ENCODE data around the gene UBAC2.

Gene UBAC2

DNA sequence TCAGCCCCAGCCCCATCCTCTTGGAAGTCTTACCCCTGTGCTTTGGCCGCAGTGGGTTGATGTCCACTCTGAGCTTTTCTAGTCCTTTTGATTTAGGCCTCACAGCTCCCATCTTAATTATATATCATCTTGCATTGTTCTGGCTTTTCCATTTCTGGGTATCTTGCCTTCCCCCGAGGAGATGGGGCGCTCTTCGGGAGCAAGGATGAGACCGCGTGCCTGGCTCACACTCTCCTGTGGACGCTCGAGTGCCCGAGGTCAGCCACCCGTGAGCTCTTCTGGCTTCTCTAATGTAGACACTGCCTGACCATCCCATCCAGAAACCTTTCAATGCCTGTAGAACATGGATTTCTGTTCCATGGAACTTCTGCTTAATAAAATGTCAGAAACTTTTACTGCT lies 160.0 kb downstream of the UBAC2 start:
- no peak for DNase-seq (ENCODE audit: low spot score)

DNA sequence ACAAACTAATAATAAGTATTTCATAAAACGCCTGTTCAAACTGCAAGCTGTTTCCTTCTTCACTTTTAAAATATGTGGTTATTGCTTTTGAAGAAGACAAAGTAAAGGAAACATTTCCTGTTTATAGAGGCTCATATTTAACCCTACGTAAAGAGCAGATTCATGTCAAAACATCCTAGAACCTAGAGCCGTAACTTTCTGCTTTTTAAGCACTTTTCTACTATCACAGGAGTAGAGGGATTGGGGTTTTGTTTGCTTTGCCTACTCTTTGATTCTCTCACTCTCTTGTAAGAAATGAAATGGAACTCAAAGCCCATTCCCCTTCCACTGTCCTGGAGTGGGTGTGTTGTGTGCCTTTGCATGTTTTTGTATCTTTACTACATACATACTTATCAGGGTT lies 160.5 kb downstream of the UBAC2 start:
- DNase-seq (ENCODE audit: low spot score), result no peak

DNA sequence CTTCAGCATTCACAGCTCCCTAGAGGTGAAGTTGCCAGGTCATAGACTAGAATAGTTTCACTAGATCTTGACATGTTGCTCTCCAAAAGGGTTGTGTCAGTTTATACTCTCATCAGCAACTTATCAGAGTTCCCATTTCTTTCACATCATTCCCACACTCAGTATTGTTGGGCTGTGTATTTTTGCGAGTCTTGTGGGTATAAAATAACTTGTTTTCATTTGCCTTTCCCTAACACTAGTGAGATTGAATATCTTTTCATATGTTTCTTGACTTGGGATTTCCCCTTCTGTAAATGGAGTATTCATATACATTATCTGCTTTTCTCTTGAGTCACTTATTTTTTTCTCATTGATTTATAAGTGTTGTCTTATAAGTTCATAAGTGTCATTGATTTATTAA lies 161.7 kb downstream of the UBAC2 start:
- DNase-seq (ENCODE audit: low spot score), result no peak

DNA sequence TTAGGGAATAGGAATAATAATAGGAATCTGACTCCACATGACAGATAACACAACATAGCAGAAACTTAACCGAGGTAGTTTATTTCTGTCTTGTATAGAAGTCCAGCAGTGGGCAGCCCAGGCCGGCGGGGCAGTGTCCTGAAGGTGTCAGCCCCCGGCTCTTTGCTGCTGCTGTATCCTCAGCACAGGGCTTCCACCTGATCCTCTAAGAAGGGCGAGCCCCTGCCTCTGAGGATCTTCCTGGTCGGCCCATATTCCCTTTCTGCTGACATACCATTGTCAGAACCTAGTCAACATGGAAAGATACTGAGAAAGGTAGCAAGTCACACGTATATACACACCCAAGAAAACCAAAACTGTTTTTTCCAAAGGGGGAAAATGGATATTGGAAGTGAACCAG lies 162.7 kb downstream of the UBAC2 start:
- DNase-seq (ENCODE audit: low spot score), result no peak

DNA sequence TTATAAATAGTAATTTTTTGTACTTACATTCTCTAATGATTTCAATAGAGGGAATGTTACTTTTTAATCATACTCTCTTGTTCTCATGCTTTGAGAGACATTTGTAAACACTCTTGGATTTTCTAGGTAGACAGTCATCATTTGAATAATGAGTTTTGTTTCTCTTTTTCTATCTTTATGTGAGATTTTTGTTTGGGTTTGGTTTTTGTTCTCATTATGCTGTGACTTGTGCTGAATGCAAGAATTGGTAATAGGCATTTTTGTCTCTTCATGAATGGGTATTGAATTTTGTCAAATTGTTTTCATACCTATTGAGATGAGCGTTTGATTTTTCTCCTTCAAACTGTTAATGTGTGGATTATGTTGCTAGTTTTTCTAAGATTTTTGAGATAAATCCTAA lies 163.3 kb downstream of the UBAC2 start:
- no peak for DNase-seq (ENCODE audit: low spot score)

DNA sequence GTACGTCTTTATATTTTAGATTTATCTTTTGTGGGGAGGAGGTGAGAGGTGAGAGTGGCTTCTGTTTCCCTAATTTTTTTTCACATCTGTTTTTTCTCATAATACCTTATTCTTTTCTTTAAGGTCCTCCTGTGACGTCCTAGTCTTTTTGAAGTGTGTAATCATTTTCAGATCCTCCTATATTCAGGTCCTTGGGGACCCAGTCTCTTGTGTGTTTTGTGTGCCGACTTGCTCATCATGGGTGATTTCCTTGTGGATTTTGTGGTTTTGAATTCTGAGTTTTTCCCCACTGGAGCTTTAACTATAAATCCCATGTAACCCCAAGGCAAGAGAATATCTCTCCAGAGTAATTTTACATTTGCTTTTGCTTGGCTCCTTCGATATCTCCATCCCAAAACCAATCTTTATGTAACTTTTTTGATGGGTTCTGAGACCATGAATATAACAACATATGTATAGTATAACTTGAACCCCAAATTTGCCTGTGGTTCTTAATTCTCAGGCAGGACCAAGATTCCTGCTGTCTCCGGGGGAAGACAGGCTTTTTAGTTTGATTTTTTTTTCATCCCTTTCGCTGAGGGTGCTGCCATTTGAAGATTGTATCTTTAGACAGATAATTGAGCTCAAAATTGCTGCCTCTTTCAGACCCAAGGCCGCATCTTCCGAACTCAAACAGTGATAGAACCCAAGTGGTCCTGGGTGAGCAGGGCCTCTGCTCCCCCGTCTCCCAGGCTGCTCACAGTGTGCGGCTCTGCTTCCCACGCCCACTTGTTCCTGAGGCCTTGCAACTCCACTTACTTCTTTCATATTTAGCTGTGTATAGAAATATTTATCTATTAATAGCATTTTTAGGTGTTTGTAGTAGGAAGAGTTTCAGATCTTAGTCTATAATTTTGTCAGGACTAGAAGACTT lies 165.7 kb downstream of the UBAC2 start:
- no peak for DNase-seq (ENCODE audit: low spot score)

DNA sequence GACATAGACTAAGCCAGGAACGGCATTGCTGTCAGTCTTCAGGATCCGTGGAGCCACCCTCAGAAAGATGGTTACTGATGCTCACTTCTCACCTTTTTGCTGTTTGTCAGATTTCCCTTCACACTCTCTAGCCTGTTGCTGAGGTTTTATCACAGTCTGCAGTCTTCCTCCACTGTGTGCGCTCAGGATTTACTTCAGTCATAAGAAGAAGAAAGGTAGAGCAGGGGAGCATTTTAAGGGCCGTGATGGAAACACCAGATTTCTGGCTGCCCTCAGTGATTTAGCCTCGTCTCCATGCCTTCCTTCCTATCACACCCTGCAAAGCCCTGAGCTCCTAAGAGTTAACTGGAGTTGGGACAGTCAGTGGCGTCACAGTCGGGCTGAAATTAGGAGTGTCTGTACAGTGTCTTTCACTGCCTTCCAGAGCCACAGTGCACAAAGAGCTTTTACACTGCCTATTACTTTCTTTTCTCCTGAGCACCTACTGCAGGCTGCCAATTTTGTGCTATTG lies 166.5 kb downstream of the UBAC2 start:
- DNase-seq (ENCODE audit: low spot score), result no peak

DNA sequence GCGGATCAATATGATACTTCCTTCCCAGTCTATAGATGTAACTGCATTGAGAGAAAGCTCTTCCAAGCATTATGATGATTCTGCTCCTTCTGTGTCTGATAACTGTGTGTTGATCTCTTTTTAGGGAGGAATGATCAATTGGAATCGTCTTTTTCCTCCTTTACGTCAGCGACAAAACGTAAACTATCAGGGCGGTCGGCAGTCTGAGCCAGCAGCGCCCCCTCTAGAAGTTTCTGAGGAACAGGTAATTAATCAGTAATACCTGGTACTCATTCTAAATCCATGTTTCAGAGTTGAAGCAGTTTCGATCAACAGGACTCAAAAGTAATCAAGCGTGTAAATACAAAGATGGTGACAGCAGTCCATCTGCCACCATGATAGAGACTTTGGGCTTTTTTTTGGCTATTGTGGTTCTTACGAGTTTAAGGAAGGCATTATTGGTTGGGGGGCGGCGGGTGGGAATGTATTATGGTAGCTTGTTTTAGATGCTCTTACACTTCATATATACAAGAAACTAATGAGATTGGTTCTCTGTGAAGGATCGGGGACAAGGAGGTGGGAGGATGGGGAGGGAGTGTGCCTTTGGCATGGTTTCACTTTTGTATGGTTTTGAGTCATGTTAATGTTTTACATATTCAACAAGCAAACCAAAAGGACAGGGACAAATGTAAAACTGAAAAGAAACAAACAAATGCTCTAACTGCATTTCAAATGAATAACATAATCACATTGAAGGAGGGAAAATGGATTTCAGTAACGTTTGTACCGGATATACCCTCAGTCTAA lies 167.2 kb downstream of the UBAC2 start:
- DNase-seq (ENCODE audit: low spot score), result no peak

DNA sequence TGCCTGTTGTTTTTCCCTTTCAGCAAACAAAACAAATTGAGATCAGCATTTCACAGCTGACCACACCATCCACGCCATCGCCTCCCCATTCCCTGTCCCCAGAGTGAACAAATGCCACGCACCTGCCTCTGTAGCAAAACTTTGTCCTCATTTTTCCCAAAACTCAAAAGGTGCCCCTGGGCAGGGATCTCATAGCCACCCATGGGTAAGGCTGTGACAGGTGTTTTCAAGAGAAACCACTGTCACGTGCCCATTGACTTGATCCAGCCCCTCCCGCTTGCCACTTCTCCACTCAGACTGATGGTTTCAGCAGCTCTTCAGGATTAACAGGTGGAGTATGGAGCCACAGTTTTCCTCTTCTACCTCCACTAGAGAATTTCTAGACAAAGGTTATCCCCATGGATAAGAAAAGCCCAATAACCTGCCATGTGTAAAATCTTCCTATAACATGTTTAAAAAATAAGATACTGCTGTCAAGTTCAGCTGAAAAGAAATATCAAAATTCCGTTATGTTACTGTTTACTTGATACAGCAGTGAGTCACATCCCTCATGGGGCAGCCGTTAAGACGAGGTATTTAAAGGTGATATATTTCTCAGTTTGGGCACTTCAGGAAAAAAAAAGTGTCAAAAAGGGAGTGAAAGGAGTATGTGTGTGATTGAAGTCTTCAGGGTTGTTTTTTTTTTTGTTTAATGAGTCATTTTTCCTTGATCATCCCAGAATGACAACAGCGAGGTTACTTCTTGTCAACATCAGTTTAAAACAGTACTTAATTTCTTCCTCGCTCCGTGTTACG lies 170.0 kb downstream of the UBAC2 start:
- no peak for DNase-seq (ENCODE audit: low spot score)

DNA sequence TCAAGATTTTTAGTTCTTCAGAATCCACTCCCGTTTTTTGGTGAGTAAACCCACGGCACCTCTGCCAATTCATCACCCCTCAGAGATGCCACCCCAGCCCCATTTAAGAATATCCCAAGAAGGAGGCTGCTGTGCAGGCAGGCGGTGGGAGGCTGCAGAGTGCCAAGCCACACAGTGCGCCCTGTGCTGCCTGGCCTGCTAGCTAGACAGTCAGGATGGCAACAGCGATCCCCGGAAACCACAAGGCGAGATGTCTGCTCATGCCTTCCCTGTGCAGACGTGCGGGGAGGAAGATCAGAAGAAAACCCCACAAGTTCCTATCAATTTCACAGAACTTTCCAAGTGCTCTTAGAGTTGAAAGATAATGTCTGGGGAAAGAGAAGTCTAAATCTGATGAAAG lies 171.3 kb downstream of the UBAC2 start:
- no peak for DNase-seq (ENCODE audit: low spot score)

DNA sequence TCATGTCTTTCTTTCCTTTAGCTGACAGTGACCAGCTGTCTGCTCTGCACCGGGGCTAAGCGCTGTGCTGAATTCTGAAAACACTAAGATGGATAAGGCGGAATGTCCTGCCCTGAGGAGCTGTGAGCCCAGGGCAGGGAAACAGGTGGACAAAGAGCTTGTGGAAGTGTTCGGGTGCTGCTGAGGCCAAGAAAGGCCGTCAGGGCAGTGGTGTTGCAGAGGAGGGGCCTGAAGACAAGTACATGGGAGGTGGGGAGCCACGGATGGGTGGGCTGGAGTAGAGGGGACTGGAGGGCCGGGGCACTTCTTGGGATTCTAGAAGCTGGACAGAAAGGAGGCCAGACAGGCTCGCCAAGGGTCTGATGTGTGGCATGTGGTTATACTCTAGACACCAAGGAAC lies 172.8 kb downstream of the UBAC2 start:
- DNase-seq (ENCODE audit: low spot score), result no peak

DNA sequence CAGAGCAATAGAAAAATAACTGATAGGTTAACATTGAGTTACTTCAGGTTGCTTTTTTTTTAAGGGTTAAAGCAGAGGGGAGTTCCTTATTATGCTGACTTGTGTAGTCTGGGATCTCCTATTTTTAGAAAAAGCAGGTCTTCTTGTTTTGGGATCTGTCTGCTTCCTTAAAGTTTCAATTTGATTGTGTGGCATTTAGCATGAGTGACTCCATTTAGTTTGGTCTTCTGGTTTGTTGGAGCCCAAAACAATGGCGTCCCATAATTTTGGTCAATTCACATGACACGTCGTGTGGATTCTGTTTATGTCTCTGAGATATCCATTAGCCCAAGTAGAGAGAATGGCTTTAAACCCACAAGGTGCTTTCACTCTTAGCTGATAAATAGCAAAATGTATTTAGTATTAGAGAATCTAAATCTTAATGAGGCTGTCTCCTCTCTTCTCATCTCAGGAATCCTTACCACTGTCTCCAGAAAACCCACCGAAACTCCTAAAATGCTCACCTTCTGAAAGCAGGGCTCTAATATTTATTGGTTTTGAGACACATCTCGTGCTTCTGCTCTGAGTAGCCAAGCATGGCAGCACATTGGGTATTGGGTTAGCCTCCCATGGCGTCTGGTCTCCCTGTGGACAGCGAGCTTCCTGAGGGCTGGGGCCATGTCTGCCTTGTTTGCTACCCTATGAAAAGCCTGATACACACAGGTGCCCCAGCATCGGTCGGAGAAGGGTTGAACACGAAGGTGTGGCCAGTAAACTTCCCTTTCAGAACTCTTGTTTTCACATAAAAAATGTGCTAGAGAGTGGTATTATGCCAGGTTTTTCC lies 173.7 kb downstream of the UBAC2 start:
- DNase-seq (ENCODE audit: low spot score), result no peak

DNA sequence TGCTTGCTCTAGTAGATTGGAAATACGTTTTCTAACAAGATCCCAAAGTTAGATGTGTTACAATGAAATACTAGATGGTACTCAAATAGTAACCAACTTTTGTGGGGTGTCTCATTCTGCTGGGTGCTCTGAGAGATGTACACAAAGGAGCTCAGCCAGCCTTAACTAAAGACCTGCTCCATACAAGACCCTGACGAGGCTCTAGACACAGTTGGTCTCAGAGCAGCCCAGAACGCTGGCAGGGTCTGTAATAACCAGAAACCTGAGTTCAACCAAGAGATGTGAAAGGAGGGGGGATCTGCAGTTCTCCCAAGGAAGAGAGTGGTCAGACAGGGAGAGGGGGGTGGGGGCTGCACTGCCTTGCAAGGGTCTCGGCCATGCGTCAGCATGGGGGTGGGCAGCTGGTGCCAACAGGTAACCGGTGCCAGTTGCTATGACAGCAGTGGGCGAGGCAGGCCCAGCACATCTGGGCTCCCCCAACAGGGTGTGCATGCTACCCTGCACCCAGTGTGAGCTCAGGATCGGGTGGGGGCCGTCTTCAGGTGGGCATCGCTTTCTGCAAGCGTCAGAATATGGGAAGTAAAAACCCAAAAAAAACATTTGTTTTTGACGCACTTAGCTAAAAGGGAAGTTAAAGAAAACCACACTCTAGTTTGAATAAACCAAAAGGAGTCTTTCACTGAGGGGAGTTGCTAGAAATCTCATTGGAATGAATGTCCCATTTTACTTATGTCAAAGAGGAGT lies 174.5 kb downstream of the UBAC2 start:
- no peak for DNase-seq (ENCODE audit: low spot score)

DNA sequence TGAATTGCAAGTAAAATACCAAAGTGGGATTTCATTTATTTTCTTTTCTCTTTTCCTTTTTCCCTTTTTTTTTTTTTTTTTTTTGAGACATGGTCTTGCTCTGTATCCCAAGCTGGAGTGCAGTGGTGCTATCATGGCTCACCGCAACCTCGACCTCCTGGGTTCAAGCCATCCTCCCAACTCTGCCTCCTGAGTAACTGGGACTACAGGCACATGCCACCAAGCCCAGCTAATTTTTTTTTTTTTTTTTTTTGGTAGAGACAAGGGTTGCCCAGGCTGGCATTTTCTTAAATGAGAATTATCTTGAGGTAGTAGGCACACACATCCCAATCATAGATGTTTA lies 175.1 kb downstream of the UBAC2 start:
- no peak for DNase-seq (ENCODE audit: low spot score)

DNA sequence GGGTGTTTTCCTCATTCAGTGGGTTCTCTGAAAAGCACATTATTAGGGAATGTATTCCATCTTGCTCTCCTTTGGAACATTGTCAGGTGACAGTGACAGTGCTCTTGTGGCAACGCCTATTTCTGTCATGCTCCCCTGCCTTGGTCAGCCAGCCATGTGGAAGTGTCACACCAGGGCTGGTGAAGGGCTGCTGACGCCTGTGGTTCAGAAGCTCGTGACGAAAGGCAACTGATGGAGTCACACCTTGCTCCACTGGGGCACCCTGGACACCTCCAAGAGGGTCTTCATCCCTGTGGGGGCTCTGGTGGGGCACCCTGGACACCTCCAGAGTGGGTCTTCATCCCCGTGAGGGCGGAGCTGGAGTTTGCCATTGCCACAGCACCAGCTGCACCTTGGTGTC lies 175.5 kb downstream of the UBAC2 start:
- DNase-seq (ENCODE audit: low spot score), result no peak

DNA sequence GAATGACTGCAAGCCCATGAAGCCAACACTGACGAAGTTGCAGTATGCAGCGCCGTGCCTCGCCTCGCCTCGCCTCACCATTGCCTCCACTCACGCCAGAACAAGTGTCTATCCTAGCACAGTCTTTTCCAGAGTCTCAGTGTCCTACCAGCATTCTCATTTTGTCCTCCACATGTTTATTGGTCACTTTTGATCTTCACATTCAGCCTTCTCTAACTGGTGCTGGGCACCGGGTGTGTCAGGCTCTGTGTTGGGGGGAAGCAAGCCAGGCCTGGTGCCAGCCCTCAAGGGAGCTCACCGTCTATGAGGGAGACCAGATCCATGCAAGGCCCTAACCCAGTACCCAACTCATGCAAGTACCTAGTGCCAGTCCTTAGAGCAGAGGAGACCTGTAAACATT lies 176.3 kb downstream of the UBAC2 start:
- no peak for DNase-seq (ENCODE audit: low spot score)

DNA sequence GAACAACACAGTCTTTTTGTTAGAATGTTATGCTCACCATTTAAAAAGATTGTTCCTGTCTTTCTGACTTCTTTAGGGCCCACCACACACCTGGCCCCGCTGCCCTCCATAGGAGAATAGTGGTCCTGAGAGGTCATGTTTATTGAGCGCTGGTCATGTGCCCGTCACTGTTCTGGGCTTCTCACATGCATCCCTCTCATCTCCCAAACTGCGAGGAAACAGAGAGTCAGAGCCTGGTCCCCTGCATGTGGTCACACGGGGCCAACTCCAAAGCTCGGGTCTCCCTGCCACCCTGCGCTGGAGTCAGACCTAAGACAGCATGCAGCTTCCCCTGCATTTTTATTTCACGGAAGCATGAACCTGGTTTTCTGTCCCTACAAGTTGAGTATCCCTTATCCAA lies 177.0 kb downstream of the UBAC2 start:
- DNase-seq (ENCODE audit: low spot score), result no peak

DNA sequence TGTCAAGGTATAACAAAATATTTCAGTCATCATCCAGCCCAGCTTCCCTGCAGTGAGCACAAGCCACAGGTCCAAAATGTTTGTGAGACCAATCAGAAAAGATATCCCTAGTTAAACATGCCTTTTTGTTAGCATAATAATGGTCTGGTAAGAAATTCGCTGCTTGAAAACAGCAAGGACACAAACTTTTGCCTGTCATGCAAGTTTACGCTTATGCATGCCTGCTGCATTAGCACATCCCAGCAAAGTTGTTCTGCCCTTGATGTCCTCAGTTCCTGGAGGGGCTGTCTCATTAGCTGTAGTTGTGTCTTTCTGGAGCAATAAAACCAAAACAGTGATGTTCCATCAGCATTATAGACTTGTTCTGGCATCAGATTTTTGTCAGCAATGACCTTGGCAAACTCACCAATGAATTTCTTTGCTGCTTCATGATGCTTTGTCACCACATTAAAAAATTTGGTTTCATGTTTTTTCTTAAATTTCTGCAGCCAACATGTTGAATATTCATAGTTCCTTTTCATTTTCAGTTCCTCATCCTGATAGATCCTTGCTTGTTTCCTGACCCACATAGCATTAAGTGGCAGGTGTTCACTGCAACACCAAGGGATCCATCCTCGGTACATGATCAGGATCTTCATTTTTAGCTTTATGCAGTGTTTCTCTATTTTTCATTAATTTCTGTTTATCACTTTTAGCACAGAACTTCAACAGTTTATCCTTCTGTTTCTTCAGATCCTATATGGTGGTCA lies 178.5 kb downstream of the UBAC2 start:
- no peak for DNase-seq (ENCODE audit: low spot score)

DNA sequence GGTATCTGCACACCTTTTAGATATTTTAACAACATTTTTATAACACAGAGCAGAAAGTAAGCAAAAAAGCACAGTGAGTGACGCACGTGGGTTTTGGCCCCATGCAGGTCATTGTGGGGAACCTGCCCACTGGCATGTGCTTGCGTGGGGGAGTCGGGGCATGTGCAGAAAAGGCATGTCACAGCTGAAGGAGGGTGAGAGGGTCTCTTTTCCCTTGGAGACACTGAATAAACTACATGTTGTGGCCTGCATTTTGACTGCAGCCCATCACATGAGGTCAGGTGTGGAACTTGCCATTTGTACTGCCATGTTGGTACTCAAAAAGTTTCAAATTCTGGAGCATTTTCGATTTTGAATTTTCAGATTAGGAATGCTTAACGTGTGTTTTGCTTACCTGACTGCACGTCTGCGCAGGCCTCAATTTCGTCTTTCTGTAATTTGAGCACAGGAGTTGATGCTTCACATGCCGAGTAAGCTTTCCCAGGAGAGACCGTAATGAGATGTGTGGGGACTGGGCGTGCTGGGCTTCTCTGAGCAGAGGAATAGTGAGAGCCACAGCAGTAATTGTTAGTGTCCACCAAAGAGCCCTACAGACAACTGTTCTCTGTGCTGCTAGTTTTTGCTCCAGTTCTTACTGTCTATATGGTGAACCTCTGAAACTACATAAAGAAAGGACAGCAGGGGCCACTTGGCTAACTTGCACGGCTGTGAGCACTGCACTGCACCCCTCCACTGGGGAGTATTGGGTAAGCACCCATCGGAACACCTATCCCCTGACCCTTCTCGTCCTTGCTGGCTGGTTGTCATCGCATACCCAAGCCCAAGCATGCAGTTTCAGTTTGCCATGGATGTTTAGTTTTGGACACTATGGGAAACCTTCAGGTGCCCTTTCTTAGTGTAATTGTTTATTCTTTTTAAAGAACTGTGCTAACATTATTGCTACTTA lies 179.5 kb downstream of the UBAC2 start:
- DNase-seq (ENCODE audit: low spot score), result no peak

Measured in AG20443 (cell line).